ENCODE results near the gene C2CD4B.

GRCh38 chr15:62119874-62120273 lies 45.2 kb downstream of the C2CD4B start:
- TF ChIP-seq CTCF (IDR thresholded peaks at IDR 0.05) (no peak), POLR2A (IDR thresholded peaks at IDR 0.05) (no peak)

All from uterus (tissue), 2 donors.